OCI-LY7 (cell line): ENCODE measurements around the gene RDH5. TPM values are rescaled to one million over a fixed set of nuclear protein-coding genes. Genes with fewer than 3 reads are reported as not detected.
A peak's percentile ranks its signal among the peaks of the same experiment; 100 is the strongest.

Experiments
- BruUV-seq: library from RNA; stranded (reverse); fragments of 400-500 nt; replicated peaks from 2 replicates; lab custom pipeline; 2021; lab: Mats Ljungman, UMichigan
- CTCF ChIA-PET: fragments of 300-600 bp; sonication (Branson Sonifier 250); formaldehyde crosslinking; loops from one replicate; lab custom pipeline; 2022; ENCODE audit warnings: antibody characterized with exemption; ENCODE audit not compliant: unreplicated experiment; lab: Charles Lee
- POLR2A ChIA-PET: fragments of 300-600 bp; sonication (Branson Sonifier 250); formaldehyde crosslinking; loops from one replicate; lab custom pipeline; 2022; ENCODE audit warnings: antibody characterized with exemption; lab: Charles Lee
- DNase-seq: peaks from one replicate; pipeline ENCODE4 v3.0.0-alpha.2; 2015; ENCODE audit warnings: low spot score
- H2AFZ ChIP-seq: fragments of 200-600 bp; sonication (generic), shearing (Covaris generic); 2 replicates; pipeline ENCODE4 v1.6.1; 2014; ENCODE audit warnings: mild to moderate bottlenecking, antibody characterized with exemption, low read length, moderate library complexity
- H3K27ac ChIP-seq: fragments of 200-600 bp; sonication (generic); 2 replicates; pipeline ENCODE4 v1.5.1; 2014; ENCODE audit warnings: mixed run types, low read depth, mild to moderate bottlenecking, moderate library complexity, low read length, inconsistent platforms; ENCODE audit not compliant: poor library complexity, severe bottlenecking
- H3K36me3 ChIP-seq: fragments of 200-600 bp; sonication (generic); 2 replicates; pipeline ENCODE4 v1.6.1; 2014; ENCODE audit warnings: mild to moderate bottlenecking, antibody characterized with exemption, low read length, moderate library complexity, mixed read lengths; ENCODE audit not compliant: insufficient read depth
- H3K4me1 ChIP-seq: fragments of 200-600 bp; sonication (generic); 2 replicates; pipeline ENCODE4 v1.5.1; 2014; ENCODE audit warnings: mild to moderate bottlenecking, low read length; ENCODE audit not compliant: insufficient read depth, poor library complexity, severe bottlenecking
- H3K4me2 ChIP-seq: fragments of 200-600 bp; sonication (generic); 2 replicates; pipeline ENCODE4 v1.6.1; 2014; ENCODE audit warnings: mild to moderate bottlenecking, low read length
- H3K4me3 ChIP-seq: fragments of 200-600 bp; sonication (generic); 2 replicates; pipeline ENCODE4 v1.5.1; 2014; ENCODE audit warnings: mild to moderate bottlenecking, low read depth, low read length; ENCODE audit not compliant: poor library complexity, severe bottlenecking
- H3K79me2 ChIP-seq: fragments of 200-600 bp; sonication (generic); 2 replicates; pipeline ENCODE4 v1.6.1; 2016; ENCODE audit warnings: low read depth, mild to moderate bottlenecking, low read length, moderate library complexity, mixed read lengths; ENCODE audit not compliant: insufficient read depth
- H3K9me2 ChIP-seq: fragments of 200-600 bp; sonication (generic); 2 replicates; pipeline ENCODE4 v1.6.1; 2016; ENCODE audit warnings: mild to moderate bottlenecking, low read length, mixed read lengths; ENCODE audit not compliant: insufficient read depth
- H3K9me3 ChIP-seq: fragments of 200-600 bp; sonication (generic); 2 replicates; pipeline ENCODE4 v1.6.1; 2014; ENCODE audit warnings: mild to moderate bottlenecking, mixed run types, low read length, mixed read lengths
- H4K20me1 ChIP-seq: fragments of 200-600 bp; sonication (generic); 2 replicates; pipeline ENCODE4 v1.6.1; 2014; ENCODE audit warnings: mild to moderate bottlenecking, antibody characterized with exemption, low read length, moderate library complexity, mixed read lengths; ENCODE audit not compliant: insufficient read depth
- EZH2phosphoT487 ChIP-seq: fragments of 200-600 bp; sonication (generic); IDR thresholded peaks from 2 replicates; pipeline ENCODE4 v1.6.1; 2018; ENCODE audit warnings: low read depth, borderline replicate concordance, mild to moderate bottlenecking, mixed run types, antibody characterized with exemption, low read length, moderate library complexity, mixed read lengths
- intact Hi-C: fragments of 100-400 bp; cut with micrococcal nuclease; formaldehyde crosslinking; loops from one replicate; pipeline ENCODE4 v1.10.0; 2022; ENCODE audit not compliant: unreplicated experiment
- total RNA-seq, 2 experiments: library from RNA; depleted of rRNA in 1 of 2; stranded (reverse); fragments of >200 nt in 1 of 2; shearing (Covaris generic) in 1 of 2; gene quantifications; 2 replicates each; pipeline ENCODE4 v1.2.3, GENCODE V29; 2014 to 2022
- TF ChIP-seq, protein P1 (sequence below): fragments of 200-600 bp; sonication (generic); conservative IDR thresholded peaks from 2 replicates; pipeline ENCODE4 v1.5.1; 2014; ENCODE audit warnings: mild to moderate bottlenecking, antibody characterized with exemption, low read length, moderate library complexity, mixed read lengths

Gene RDH5
- total RNA-seq, 2 experiments from 2014 or later, result 6.2 to 20.1 TPM

DNA sequence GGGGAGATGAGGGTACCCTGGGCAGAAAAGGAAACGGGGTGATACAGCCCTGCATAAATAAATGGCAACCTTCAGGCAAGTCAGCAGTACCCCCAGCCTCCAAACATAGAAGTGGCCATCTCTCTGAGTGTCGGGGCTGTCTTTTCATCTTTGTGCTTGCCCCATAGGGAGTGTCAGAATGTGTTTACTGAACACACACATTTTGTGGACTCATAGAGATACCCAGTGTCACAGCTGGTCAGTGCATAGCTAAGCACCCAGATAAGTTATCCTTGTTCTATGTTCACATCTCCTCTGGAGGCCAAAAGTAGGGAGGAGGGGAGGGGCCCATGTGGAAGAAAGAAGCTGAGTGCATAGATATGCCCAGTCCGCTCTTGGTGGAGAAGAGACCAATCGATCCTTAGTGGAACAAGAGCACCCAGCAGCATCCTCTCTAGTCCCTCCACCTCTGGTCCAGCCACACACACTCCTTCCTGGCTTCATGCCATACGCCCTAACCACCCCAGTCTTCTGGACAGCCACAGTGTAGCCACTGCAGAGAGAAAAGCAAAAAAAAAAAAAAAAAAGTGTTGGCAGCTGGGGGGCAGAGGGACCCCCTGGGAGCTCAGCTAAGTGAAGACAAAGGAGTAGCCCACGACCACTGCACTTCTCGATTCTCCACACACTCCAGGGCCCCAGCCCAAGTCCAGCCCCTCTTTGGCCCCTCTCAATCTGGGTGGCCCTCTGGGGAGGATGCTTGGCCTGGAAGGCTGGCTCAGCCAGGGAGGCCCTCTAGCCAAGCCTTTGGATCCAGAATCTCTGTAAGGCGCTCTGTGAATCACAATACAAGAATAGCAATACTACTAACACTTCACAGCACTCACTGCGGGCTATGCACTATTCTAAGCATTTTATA lies 15.1 kb upstream of the RDH5 start:
- no peaks in the 10 kb centered on the region for H3K36me3 ChIP-seq
- BruUV-seq, result no TSS peak
- no peak overlapping the region for H3K4me2 ChIP-seq
- TF ChIP-seq, protein P1, sequence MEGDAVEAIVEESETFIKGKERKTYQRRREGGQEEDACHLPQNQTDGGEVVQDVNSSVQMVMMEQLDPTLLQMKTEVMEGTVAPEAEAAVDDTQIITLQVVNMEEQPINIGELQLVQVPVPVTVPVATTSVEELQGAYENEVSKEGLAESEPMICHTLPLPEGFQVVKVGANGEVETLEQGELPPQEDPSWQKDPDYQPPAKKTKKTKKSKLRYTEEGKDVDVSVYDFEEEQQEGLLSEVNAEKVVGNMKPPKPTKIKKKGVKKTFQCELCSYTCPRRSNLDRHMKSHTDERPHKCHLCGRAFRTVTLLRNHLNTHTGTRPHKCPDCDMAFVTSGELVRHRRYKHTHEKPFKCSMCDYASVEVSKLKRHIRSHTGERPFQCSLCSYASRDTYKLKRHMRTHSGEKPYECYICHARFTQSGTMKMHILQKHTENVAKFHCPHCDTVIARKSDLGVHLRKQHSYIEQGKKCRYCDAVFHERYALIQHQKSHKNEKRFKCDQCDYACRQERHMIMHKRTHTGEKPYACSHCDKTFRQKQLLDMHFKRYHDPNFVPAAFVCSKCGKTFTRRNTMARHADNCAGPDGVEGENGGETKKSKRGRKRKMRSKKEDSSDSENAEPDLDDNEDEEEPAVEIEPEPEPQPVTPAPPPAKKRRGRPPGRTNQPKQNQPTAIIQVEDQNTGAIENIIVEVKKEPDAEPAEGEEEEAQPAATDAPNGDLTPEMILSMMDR, result no peak
- TF ChIP-seq EZH2phosphoT487, result no peak
- no peak overlapping the region for H3K27ac ChIP-seq
- H3K79me2 ChIP-seq, result no peaks in the 10 kb centered on the region
- H4K20me1 ChIP-seq, result no peaks in the 10 kb centered on the region
- POLR2A ChIA-PET, result interaction anchor here (1.0 to 1.9 kb wide), 2 partner anchors 11 to 221 kb away, joined by 6 to 7 read pairs; partner anchors contain the start of gene BLOC1S1
- no peak for DNase-seq
- intact Hi-C loops, result loop anchor here (1.0 kb wide), 1 partner anchor 49 kb away; no protein-coding TSS in a partner anchor
- H3K9me2 ChIP-seq, result no peaks in the 10 kb centered on the region
- no peak overlapping the region for H3K4me3 ChIP-seq
- no peaks in the 10 kb centered on the region for H3K9me3 ChIP-seq
- CTCF ChIA-PET, result interaction anchor here (0.6 to 1.4 kb wide), 3 partner anchors 12 to 31 kb away, joined by 3 to 5 read pairs (median 3); partner anchors contain the start of gene CD63
- peaks cover 19% of the 10 kb centered on the region for H3K4me1 ChIP-seq
- H2AFZ ChIP-seq, result no peak overlapping the region

DNA sequence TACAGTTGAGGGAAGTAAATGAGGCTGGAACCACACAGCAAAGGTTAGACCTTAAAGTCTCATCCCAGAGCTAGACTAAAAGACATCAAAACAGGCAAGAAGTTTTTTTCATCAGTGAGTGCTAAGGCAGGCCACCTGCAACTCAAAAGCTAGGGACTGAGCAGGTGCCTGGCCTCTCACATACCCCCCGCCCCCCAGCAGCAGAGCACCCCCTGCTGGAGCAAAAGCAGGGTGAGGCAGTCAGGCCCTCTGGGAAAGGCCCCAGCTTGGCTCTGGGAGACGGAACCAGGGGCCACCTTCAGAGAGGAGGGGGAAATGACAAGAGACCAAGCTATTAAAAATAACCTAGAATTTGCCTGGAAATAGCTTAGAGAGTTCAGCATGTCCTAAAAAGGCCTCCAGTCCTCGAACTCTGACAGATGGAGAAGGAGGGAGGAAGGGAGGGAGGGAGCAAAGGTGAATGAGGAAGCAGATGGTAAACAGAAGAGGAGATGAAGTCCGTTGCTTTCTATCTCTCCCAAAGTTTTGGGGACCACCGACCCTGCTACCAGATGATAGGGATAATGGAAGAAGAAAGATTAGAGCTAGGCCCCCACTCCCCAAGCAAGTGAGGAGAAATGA lies 14.3 kb upstream of the RDH5 start:
- Histone ChIP-seq H3K9me3 (no peaks in the 10 kb centered on the region), H3K4me1 (peaks cover 19% of the 10 kb centered on the region), H2AFZ (no peak overlapping the region), H3K27ac (no peak overlapping the region), H3K36me3 (no peaks in the 10 kb centered on the region), H3K79me2 (no peaks in the 10 kb centered on the region), H3K4me3 (no peak overlapping the region), H3K4me2 (no peak overlapping the region; the same call in 1 of the 2 replicates), H3K9me2 (no peaks in the 10 kb centered on the region), H4K20me1 (no peaks in the 10 kb centered on the region)
- ChIA-PET POLR2A (interaction anchor here (0.7 to 1.9 kb wide), 4 partner anchors 10 to 720 kb away, joined by 3 to 7 read pairs (median 4); partner anchors contain the start of gene BLOC1S1), CTCF (interaction anchor here (0.6 to 1.4 kb wide), 4 partner anchors 10 to 32 kb away, joined by 3 to 5 read pairs (median 4); partner anchors contain the start of genes BLOC1S1 and CD63)
- TF ChIP-seq, protein P1, result peak; percentile 85
- no peak for TF ChIP-seq EZH2phosphoT487
- intact Hi-C loops, result loop anchor here (1.0 kb wide), 1 partner anchor 50 kb away; no protein-coding TSS in a partner anchor
- BruUV-seq, result no TSS peak
- peak; percentile 63 for DNase-seq
